ENCODE measurements around the gene HLA-B.
"Not testable (repeated sequence)": the region's sequence is repeated elsewhere in the genome, so short reads cannot be mapped to it uniquely, and the experiment has no call there.

HLA-B gene

GRCh38 chr6:31356946-31357466, at the start of gene HLA-B:
HLA-B (minus strand) TSS chr6:31357179; CDS start chr6:31357158, 21 bp downstream.
- Histone ChIP-seq H3K4me1 (ENCODE audit: control insufficient read depth, insufficient read depth, low read length) (no peaks in the 10 kb centered on the region), H3K9me3 (ENCODE audit: control insufficient read depth, insufficient read depth, low read length) (no peaks in the 10 kb centered on the region), H3K4me3 (ENCODE audit: low read depth, low read length) (peak within 1 kb of the TSS; percentile 49), H3K36me3 (ENCODE audit: control insufficient read depth, insufficient read depth, low read length) (no peaks in the 10 kb centered on the region), H3K27me3 (ENCODE audit: control insufficient read depth, insufficient read depth, low read length) (peaks cover 66% of the 10 kb centered on the region), H3K9ac (ENCODE audit: low read depth, low read length) (no peak within 1 kb of the TSS)

GRCh38 chr6:31405996-31406395, 49.0 kb upstream of the HLA-B start:
- no peak overlapping the region for H3K4me3 ChIP-seq (ENCODE audit: low read depth, low read length)
- H3K4me1 ChIP-seq (ENCODE audit: control insufficient read depth, insufficient read depth, low read length), result peaks cover 7% of the 10 kb centered on the region
- H3K27me3 ChIP-seq (ENCODE audit: control insufficient read depth, insufficient read depth, low read length), result peaks cover 28% of the 10 kb centered on the region
- H3K9me3 ChIP-seq (ENCODE audit: control insufficient read depth, insufficient read depth, low read length), result no peaks in the 10 kb centered on the region
- no peaks in the 10 kb centered on the region for H3K36me3 ChIP-seq (ENCODE audit: control insufficient read depth, insufficient read depth, low read length)
- no peak overlapping the region for H3K9ac ChIP-seq (ENCODE audit: low read depth, low read length)

- H3K4me1 ChIP-seq (ENCODE audit: control insufficient read depth, insufficient read depth, low read length); H3K9ac ChIP-seq (ENCODE audit: low read depth, low read length); H3K36me3 ChIP-seq (ENCODE audit: control insufficient read depth, insufficient read depth, low read length); H3K9me3 ChIP-seq (ENCODE audit: control insufficient read depth, insufficient read depth, low read length): not testable (repeated sequence)
- Histone ChIP-seq H3K4me3 (ENCODE audit: low read depth, low read length) (peak overlapping the region; percentile 92), H3K27me3 (ENCODE audit: control insufficient read depth, insufficient read depth, low read length) (peaks cover 30% of the 10 kb centered on the region)
Measured at GRCh38 chr6:31404061-31404364, 47.0 kb upstream of the HLA-B start.

- Histone ChIP-seq H3K4me1 (ENCODE audit: control insufficient read depth, insufficient read depth, low read length) (peaks cover 9% of the 10 kb centered on the region), H3K4me3 (ENCODE audit: low read depth, low read length) (peak within 1 kb of the TSS; percentile 92), H3K9ac (ENCODE audit: low read depth, low read length) (no peak within 1 kb of the TSS)
Measured at GRCh38 chr6:31403283-31404060, 46.5 kb upstream of the HLA-B start, which contains the start of gene MICA. MICA (plus strand) TSS chr6:31403595; CDS start chr6:31403633, 38 bp downstream.

GRCh38 chr6:31402324-31403282, 45.6 kb upstream of the HLA-B start:
- Histone ChIP-seq H3K36me3 (ENCODE audit: control insufficient read depth, insufficient read depth, low read length) (no peaks in the 10 kb centered on the region), H3K4me1 (ENCODE audit: control insufficient read depth, insufficient read depth, low read length) (peaks cover 11% of the 10 kb centered on the region), H3K4me3 (ENCODE audit: low read depth, low read length) (peak overlapping the region; percentile 56), H3K9ac (ENCODE audit: low read depth, low read length) (no peak overlapping the region), H3K9me3 (ENCODE audit: control insufficient read depth, insufficient read depth, low read length) (no peaks in the 10 kb centered on the region), H3K27me3 (ENCODE audit: control insufficient read depth, insufficient read depth, low read length) (peaks cover 36% of the 10 kb centered on the region)

More at GRCh38 chr6:31403283-31404060, 46.5 kb upstream of the HLA-B start, which contains the start of gene MICA:
- Histone ChIP-seq H3K9me3 (ENCODE audit: control insufficient read depth, insufficient read depth, low read length) (no peaks in the 10 kb centered on the region), H3K36me3 (ENCODE audit: control insufficient read depth, insufficient read depth, low read length) (no peaks in the 10 kb centered on the region), H3K27me3 (ENCODE audit: control insufficient read depth, insufficient read depth, low read length) (peaks cover 36% of the 10 kb centered on the region)

GRCh38 chr6:31401403-31401802, 44.4 kb upstream of the HLA-B start:
- H3K36me3 ChIP-seq (ENCODE audit: control insufficient read depth, insufficient read depth, low read length), result no peaks in the 10 kb centered on the region
- H3K4me3 ChIP-seq (ENCODE audit: low read depth, low read length), result peak overlapping the region; percentile 81
- H3K4me1 ChIP-seq (ENCODE audit: control insufficient read depth, insufficient read depth, low read length), result peaks cover 12% of the 10 kb centered on the region
- peaks cover 41% of the 10 kb centered on the region for H3K27me3 ChIP-seq (ENCODE audit: control insufficient read depth, insufficient read depth, low read length)
- H3K9ac ChIP-seq (ENCODE audit: low read depth, low read length), result no peak overlapping the region
- H3K9me3 ChIP-seq (ENCODE audit: control insufficient read depth, insufficient read depth, low read length), result no peaks in the 10 kb centered on the region

- Histone ChIP-seq H3K36me3 (ENCODE audit: control insufficient read depth, insufficient read depth, low read length) (no peaks in the 10 kb centered on the region), H3K27me3 (ENCODE audit: control insufficient read depth, insufficient read depth, low read length) (peaks cover 44% of the 10 kb centered on the region), H3K4me3 (ENCODE audit: low read depth, low read length) (peak overlapping the region; percentile 81), H3K9ac (ENCODE audit: low read depth, low read length) (peak overlapping the region; percentile 16), H3K4me1 (ENCODE audit: control insufficient read depth, insufficient read depth, low read length) (peaks cover 9% of the 10 kb centered on the region), H3K9me3 (ENCODE audit: control insufficient read depth, insufficient read depth, low read length) (no peaks in the 10 kb centered on the region)
Measured at GRCh38 chr6:31400467-31401289, 43.7 kb upstream of the HLA-B start.

GRCh38 chr6:31399589-31400466, 42.8 kb upstream of the HLA-B start:
- H3K27me3 ChIP-seq (ENCODE audit: control insufficient read depth, insufficient read depth, low read length), result peaks cover 49% of the 10 kb centered on the region
- peak overlapping the region; percentile 37 for H3K9ac ChIP-seq (ENCODE audit: low read depth, low read length)
- no peaks in the 10 kb centered on the region for H3K36me3 ChIP-seq (ENCODE audit: control insufficient read depth, insufficient read depth, low read length)
- no peaks in the 10 kb centered on the region for H3K9me3 ChIP-seq (ENCODE audit: control insufficient read depth, insufficient read depth, low read length)
- peak overlapping the region; percentile 81 for H3K4me3 ChIP-seq (ENCODE audit: low read depth, low read length)
- H3K4me1 ChIP-seq (ENCODE audit: control insufficient read depth, insufficient read depth, low read length), result peaks cover 8% of the 10 kb centered on the region

- H3K4me1 ChIP-seq (ENCODE audit: control insufficient read depth, insufficient read depth, low read length), result peaks cover 8% of the 10 kb centered on the region
- no peaks in the 10 kb centered on the region for H3K36me3 ChIP-seq (ENCODE audit: control insufficient read depth, insufficient read depth, low read length)
- H3K4me3 ChIP-seq (ENCODE audit: low read depth, low read length), result no peak overlapping the region
- no peak overlapping the region for H3K9ac ChIP-seq (ENCODE audit: low read depth, low read length)
- H3K27me3 ChIP-seq (ENCODE audit: control insufficient read depth, insufficient read depth, low read length), result peaks cover 44% of the 10 kb centered on the region
- H3K9me3 ChIP-seq (ENCODE audit: control insufficient read depth, insufficient read depth, low read length), result no peaks in the 10 kb centered on the region
Measured at GRCh38 chr6:31397901-31398525, 41.0 kb upstream of the HLA-B start.

GRCh38 chr6:31397153-31397499, 40.1 kb upstream of the HLA-B start:
- H3K27me3 ChIP-seq (ENCODE audit: control insufficient read depth, insufficient read depth, low read length), result peaks cover 36% of the 10 kb centered on the region
- H3K4me3 ChIP-seq (ENCODE audit: low read depth, low read length); H3K9ac ChIP-seq (ENCODE audit: low read depth, low read length); H3K36me3 ChIP-seq (ENCODE audit: control insufficient read depth, insufficient read depth, low read length); H3K9me3 ChIP-seq (ENCODE audit: control insufficient read depth, insufficient read depth, low read length); H3K4me1 ChIP-seq (ENCODE audit: control insufficient read depth, insufficient read depth, low read length): not testable (repeated sequence)

Measured in iPS-15b (cell line).